Vagina (tissue), 2 donors: ENCODE results near the gene SORCS2.

Experiments
- CTCF ChIP-seq, 3 experiments: fragments of 450-650 bp in 2 of 3; fragments of 200-600 bp in 1 of 3; sonication (generic) in 1 of 3; IDR thresholded peaks; one replicate each; pipeline ENCODE4 v1.5.1; 2017 to 2019; ENCODE audit warnings: antibody characterized with exemption in 3 of 3, mild to moderate bottlenecking in 2 of 3, moderate library complexity in 2 of 3
- POLR2A ChIP-seq, 2 donors: fragments of 450-650 bp; IDR thresholded peaks; one replicate each; pipeline ENCODE4 v1.6.1; 2017; ENCODE audit warnings: antibody characterized with exemption in 2 of 2, mild to moderate bottlenecking in 2 of 2, moderate library complexity in 2 of 2
- POLR2AphosphoS5 ChIP-seq, 2 donors: sonication (generic); formaldehyde crosslinking; IDR thresholded peaks; one replicate each; pipeline ENCODE4 v1.9.0; 2017; ENCODE audit warnings: antibody characterized with exemption in 2 of 2, mild to moderate bottlenecking in 2 of 2, low read depth in 1 of 2; ENCODE audit not compliant: insufficient read depth in 1 of 2

- TF ChIP-seq POLR2AphosphoS5 (IDR thresholded peaks at IDR 0.05; ENCODE audit: insufficient read depth in 1 of 2, low read depth in 1 of 2) (no peak), CTCF (IDR thresholded peaks at IDR 0.05) (no peak), POLR2A (IDR thresholded peaks at IDR 0.05) (no peak)
Measured at GRCh38 chr4:7758476-7758875, 566.1 kb downstream of the SORCS2 start.
